K562 (cell line): ENCODE results near the gene HSD3B7. TPM values are rescaled to one million over a fixed set of nuclear protein-coding genes. Genes with fewer than 3 reads are reported as not detected.

ENCODE experiments used
- CREB3L1 ChIP-seq: fragments of 450-650 bp; IDR thresholded peaks from 2 replicates; pipeline ENCODE4 v1.6.1; 2014; ENCODE audit warnings: low read depth, mild to moderate bottlenecking, moderate library complexity, borderline replicate concordance
- ILK ChIP-seq: fragments of 450-650 bp; IDR thresholded peaks from 2 replicates; pipeline ENCODE4 v1.6.1; 2016; ENCODE audit warnings: missing genetic modification characterization, low read depth, mild to moderate bottlenecking, missing compliant biosample characterization, moderate library complexity, borderline replicate concordance
- IRF2 ChIP-seq: sonication (generic); formaldehyde crosslinking; IDR thresholded peaks from 2 replicates; pipeline ENCODE4 v1.8.1; 2022; ENCODE audit warnings: mild to moderate bottlenecking, missing genetic modification reagents
- JUND ChIP-seq, 2 experiments: IDR thresholded peaks; 2 replicates in 1 of 2; 3 replicates in 1 of 2; pipeline ENCODE4 v1.6.1; 2011; ENCODE audit warnings: borderline replicate concordance in 2 of 2, low read depth in 2 of 2, low read length in 2 of 2, improper control_type of control experiment in 1 of 2, missing biosample characterization in 1 of 2, missing genetic modification characterization in 1 of 2, missing genetic modification reagents in 1 of 2
- MNT ChIP-seq, 2 experiments: fragments of 450-650 bp; conservative IDR thresholded peaks; 2 replicates each; pipeline ENCODE4 v1.6.1; 2017; ENCODE audit warnings: mild to moderate bottlenecking in 2 of 2, moderate library complexity in 2 of 2
- POLR2B ChIP-seq: fragments of 450-650 bp; IDR thresholded peaks from 2 replicates; pipeline ENCODE4 v1.6.1; 2018; ENCODE audit warnings: low read depth; ENCODE audit not compliant: partially characterized antibody
- RCOR1 ChIP-seq, 2 experiments: IDR thresholded peaks; 2 replicates each; pipeline ENCODE4 v1.6.1; 2012; ENCODE audit warnings: low read depth in 2 of 2, low read length in 2 of 2, borderline replicate concordance in 1 of 2, improper control_type of control experiment in 1 of 2
- ZBTB17 ChIP-seq: fragments of 450-650 bp; formaldehyde crosslinking; IDR thresholded peaks from 2 replicates; pipeline ENCODE4 v1.4.0; 2020; ENCODE audit warnings: mild to moderate bottlenecking
- ZBTB43 ChIP-seq: sonication (generic); formaldehyde crosslinking; IDR thresholded peaks from 2 replicates; pipeline ENCODE4 v1.8.0; 2023; ENCODE audit warnings: mild to moderate bottlenecking, missing genetic modification reagents
- ZNF280A ChIP-seq: fragments of 450-650 bp; IDR thresholded peaks from 2 replicates; pipeline ENCODE4 v1.6.1; 2018; ENCODE audit warnings: mild to moderate bottlenecking, low read depth; ENCODE audit not compliant: partially characterized antibody
- ZNF324 ChIP-seq: fragments of 250-450 bp; sonication (Bioruptor Pico); IDR thresholded peaks from 2 replicates; pipeline ENCODE4 v1.4.0; 2020; ENCODE audit warnings: mild to moderate bottlenecking
- ZNF431 ChIP-seq: sonication (generic); formaldehyde crosslinking; IDR thresholded peaks from 2 replicates; pipeline ENCODE4 v1.8.0; 2022; ENCODE audit warnings: mild to moderate bottlenecking, missing genetic modification reagents
- polyA plus RNA-seq, 8 experiments: library from polyadenylated mRNA; depleted of rRNA in 4 of 8; stranded (reverse) in 5 of 8; unstranded in 3 of 8; fragments of >200 nt; fragmentation: Nextera tagmentation in 2 of 8; fragmentation: Illumina TruSeq in 1 of 8; extraction: Ambion mirVana in 2 of 8; extraction: Trizol in 1 of 8; gene quantifications; 2 replicates each; pipeline versions ENCODE4 v1.2.1 to v1.2.3, GENCODE V29; 2011 to 2014; ENCODE audit warnings: inconsistent platforms in 1 of 8, missing spikeins in 1 of 8
- total RNA-seq, 7 experiments: library from RNA; depleted of rRNA in 6 of 7; stranded (reverse); fragments of >200 nt in 6 of 7; fragmentation: Illumina TruSeq in 2 of 7; extraction: Trizol in 2 of 7; gene quantifications; 2 replicates each; pipeline versions ENCODE4 v1.2.1 to v1.2.3, GENCODE V29; 2011 to 2021; ENCODE audit warnings: low replicate concordance in 1 of 7

Gene HSD3B7
- total and polyA plus RNA-seq, 9 of the 15 experiments (the other 6 are each of a cell fraction or from before 2014, with no cell fraction given), result 5.4 to 49.1 (median 23.0) TPM

GRCh38 chr16:31033709-31034492 is 48.9 kb downstream of the HSD3B7 start (continued):
- TF ChIP-seq ZBTB43, result 0 out of 2 replicates have a peak, but pooled peaks have one; percentile 31
- TF ChIP-seq MNT (conservative IDR thresholded peaks at IDR 0.05), result peak; percentile 98
- TF ChIP-seq JUND (IDR thresholded peaks at IDR 0.05; ENCODE audit: borderline replicate concordance, low read depth, low read length), result peak; percentile 39; the same call in 1 of the 2 replicates
- TF ChIP-seq JUND (tag; IDR thresholded peaks at IDR 0.05; ENCODE audit: borderline replicate concordance, low read depth, low read length), result no peak; the same call in 2 of the 3 replicates
- TF ChIP-seq ZNF280A, result no peak
- TF ChIP-seq IRF2 (CRISPR knock-in tag), result no peak
- 0 out of 2 replicates have a peak, but pooled peaks have one; percentile 48 for TF ChIP-seq ZBTB17
- no peak for TF ChIP-seq ILK (tag)
- TF ChIP-seq CREB3L1, result peak; percentile 54; the same call in 1 of the 2 replicates
- TF ChIP-seq ZNF431, result no peak
- TF ChIP-seq ZNF324 (CRISPR knock-in tag), result no peak
- TF ChIP-seq RCOR1 (IDR thresholded peaks at IDR 0.05; ENCODE audit: borderline replicate concordance in 1 of 2, low read depth in 2 of 2, low read length in 2 of 2), result peak in 1 of 2 experiments; percentile 28; a peak in 1 of 4 replicates
- no peak for TF ChIP-seq POLR2B
